D721Med (cell line): ENCODE data around the gene KYNU.

Source experiments
- DNase-seq: peaks from one replicate; pipeline ENCODE4 v3.0.0; 2011; ENCODE audit warnings: low spot score; ENCODE audit not compliant: insufficient read length
- FAIRE-seq: peaks from 2 replicates; lab custom pipeline; 2011; peaks lifted over from hg19 to GRCh38; lab: Jason Lieb, UNC
- CTCF ChIP-seq: IDR thresholded peaks from 2 replicates; pipeline ENCODE4 v1.5.1; 2012; ENCODE audit warnings: mild to moderate bottlenecking, control low read depth; ENCODE audit not compliant: insufficient read depth; ENCODE audit errors: missing control alignments

Gene KYNU

DNA sequence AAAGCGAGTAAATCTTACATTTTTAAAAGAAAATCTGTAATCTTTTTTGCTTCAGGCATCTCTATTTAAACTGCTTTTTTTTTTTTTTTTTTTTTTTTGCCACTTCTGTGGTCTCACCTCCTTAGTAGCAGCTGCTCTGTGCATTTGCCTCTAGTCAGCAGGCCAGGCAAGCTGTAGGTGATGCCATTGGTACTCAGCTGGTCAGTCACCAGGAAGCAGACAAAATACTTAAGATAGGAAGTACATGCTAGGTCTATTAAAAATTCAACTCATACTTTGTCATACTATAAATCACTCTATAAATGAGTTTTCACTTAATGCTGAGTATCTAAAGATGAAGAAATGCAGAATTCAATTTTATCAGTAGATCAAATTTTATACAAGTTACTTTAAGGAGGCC, 83.7 kb downstream of the KYNU start:
- DNase-seq, result no peak
- FAIRE-seq, result no peak
- no peak for TF ChIP-seq CTCF

DNA sequence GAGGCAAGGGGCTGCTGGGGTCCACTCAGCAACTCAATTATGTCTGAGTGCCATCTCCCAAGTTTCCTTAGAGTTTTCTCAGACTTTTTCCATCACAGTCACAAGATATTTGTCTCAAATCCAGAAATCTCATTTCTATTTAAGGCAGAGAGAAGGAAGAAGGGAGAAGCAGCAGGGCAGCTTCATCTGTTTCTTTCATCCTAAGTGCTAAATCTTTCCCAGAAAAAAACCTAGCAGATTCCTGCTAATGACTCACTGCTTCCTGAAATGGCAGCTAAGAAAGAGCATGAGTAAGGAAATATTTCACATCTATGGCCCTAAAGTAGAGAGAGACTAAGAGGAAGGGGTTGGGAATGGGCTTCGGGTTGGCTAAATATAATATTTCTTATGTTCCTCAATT, 88.0 kb downstream of the KYNU start:
- FAIRE-seq (no peak), DNase-seq (no peak)
- no peak for TF ChIP-seq CTCF

GRCh38 chr2:142966284-142966683, 88.8 kb downstream of the KYNU start:
- no peak for TF ChIP-seq CTCF
- FAIRE-seq (no peak), DNase-seq (no peak)

- FAIRE-seq (no peak), DNase-seq (no peak)
- no peak for TF ChIP-seq CTCF
These were observed 89.6 kb downstream of the KYNU start for GRCh38 chr2:142967060-142967459.

- no peak for TF ChIP-seq CTCF
- no peak for FAIRE-seq
- no peak for DNase-seq
These were observed 95.8 kb downstream of the KYNU start for GRCh38 chr2:142973160-142973821.

- DNase-seq (no peak), FAIRE-seq (no peak)
- TF ChIP-seq CTCF, result no peak
These were observed 96.4 kb downstream of the KYNU start for GRCh38 chr2:142973822-142974207.

DNA sequence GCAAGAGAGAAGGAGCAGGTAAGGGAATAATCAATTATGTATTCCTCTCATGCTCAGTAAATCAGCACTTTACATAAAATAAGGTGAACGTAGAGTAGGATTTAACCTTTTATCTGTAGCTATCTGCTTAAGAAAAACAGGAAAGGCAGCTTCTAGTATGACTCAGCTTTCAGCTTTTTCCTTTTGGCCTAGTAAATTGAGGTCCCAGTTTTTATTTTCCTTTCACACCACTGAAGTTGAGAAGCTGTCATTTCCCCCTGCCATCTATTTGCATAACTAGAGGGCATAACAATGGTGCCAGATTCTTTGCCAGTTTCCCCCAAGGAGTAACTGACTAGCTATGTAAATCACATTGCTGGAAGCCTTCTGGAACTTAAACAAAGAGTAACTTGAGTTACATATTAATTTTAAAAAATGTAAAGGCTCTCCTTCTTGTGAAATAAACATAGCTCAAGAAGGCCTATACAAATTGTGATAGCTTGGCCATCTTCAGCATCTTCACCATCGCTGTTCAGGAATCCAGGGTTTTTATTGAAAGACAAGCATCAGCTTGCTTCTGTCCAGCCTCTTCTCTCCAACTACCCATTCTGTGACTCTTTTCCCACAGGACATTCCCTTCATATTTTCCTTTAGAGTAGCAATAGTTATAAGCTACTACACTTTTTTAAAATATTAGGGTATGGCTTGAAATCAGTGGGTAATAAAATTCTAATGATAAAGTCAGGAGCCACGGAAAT, 97.0 kb downstream of the KYNU start:
- no peak for FAIRE-seq
- TF ChIP-seq CTCF, result no peak
- no peak for DNase-seq
